Natural killer cell (primary cell): Measurements from ENCODE around the gene RTP5. TPM values are rescaled to one million over a fixed set of nuclear protein-coding genes. Genes with fewer than 3 reads are reported as not detected.
A peak's percentile ranks its signal among the peaks of the same experiment; 100 is the strongest.

Source experiments
- ATAC-seq, 3 donors: fragments of 150-1000 bp in 2 of 3; fragments of 200-7000 bp in 1 of 3; cut with Tn5 transposase; 1 replicate in 1 of 3; 2 replicates in 2 of 3; pipeline ENCODE4 v1.10.0; 2021; ENCODE audit warnings: mild to moderate bottlenecking in 2 of 3, moderate library complexity in 2 of 3
- DNase-seq, 2 donors: peaks; one replicate each; pipeline versions ENCODE4 v3.0.0 to v3.0.0-alpha.2; 2013 to 2021; ENCODE audit warnings: mixed read lengths in 1 of 2
- H3K27ac ChIP-seq: one replicate; pipeline ENCODE4 v1.5.1; 2013; ENCODE audit warnings: mild to moderate bottlenecking, low read length
- H3K27me3 ChIP-seq: one replicate; pipeline ENCODE4 v1.6.1; 2013; ENCODE audit warnings: low read length; ENCODE audit not compliant: control insufficient read depth, insufficient read depth
- H3K36me3 ChIP-seq: one replicate; pipeline ENCODE4 v1.6.1; 2013; ENCODE audit warnings: low read length; ENCODE audit not compliant: control insufficient read depth, insufficient read depth
- H3K4me1 ChIP-seq: one replicate; pipeline ENCODE4 v1.6.1; 2013; ENCODE audit warnings: low read length; ENCODE audit not compliant: control insufficient read depth, insufficient read depth
- H3K4me3 ChIP-seq: one replicate; pipeline ENCODE4 v1.5.1; 2013; ENCODE audit warnings: low read length
- H3K9me3 ChIP-seq: one replicate; pipeline ENCODE4 v1.6.1; 2013; ENCODE audit warnings: low read length; ENCODE audit not compliant: control insufficient read depth, insufficient read depth
- H3K27ac Mint-ChIP-seq, 2 donors: one replicate each; pipeline ENCODE4 v1.8.0; 2022; ENCODE audit warnings: mild to moderate bottlenecking in 2 of 2, mixed read lengths in 2 of 2, moderate library complexity in 1 of 2
- H3K27me3 Mint-ChIP-seq, 2 donors: one replicate each; pipeline ENCODE4 v1.8.0; 2022; ENCODE audit warnings: low read depth in 2 of 2, mixed read lengths in 2 of 2
- H3K36me3 Mint-ChIP-seq: one replicate; pipeline ENCODE4 v1.8.0; 2022; ENCODE audit warnings: mixed read lengths
- H3K4me1 Mint-ChIP-seq, 2 donors: one replicate each; pipeline ENCODE4 v1.8.0; 2022; ENCODE audit warnings: mixed read lengths in 2 of 2
- H3K4me3 Mint-ChIP-seq: one replicate; pipeline ENCODE4 v1.8.0; 2022; ENCODE audit warnings: mild to moderate bottlenecking, moderate library complexity, mixed read lengths
- H3K9me3 Mint-ChIP-seq, 2 donors: one replicate each; pipeline ENCODE4 v1.8.0; 2022; ENCODE audit warnings: mixed read lengths in 2 of 2
- CTCF ChIP-seq: fragments of 200-600 bp; IDR thresholded peaks from one replicate; pipeline ENCODE4 v1.8.0; 2022; ENCODE audit warnings: antibody characterized with exemption
- WGBS: methylation state at CpG from one replicate; pipeline ENCODE4 v1.1.7; 2013; ENCODE audit warnings: missing lambda C conversion rate; ENCODE audit not compliant: insufficient coverage; 5-methylcytosine and 5-hydroxymethylcytosine counted together
- intact Hi-C: fragments of 100-400 bp; cut with micrococcal nuclease; formaldehyde crosslinking; loops from one replicate; pipeline ENCODE4 v1.14.2; 2022
- total RNA-seq, 4 donors: library from RNA; stranded (reverse); fragments of 120-200 nt in 1 of 4; gene quantifications; one replicate each; pipeline versions ENCODE4 v1.2.3 to v1.2.4, GENCODE V29; 2013 to 2022

RTP5 gene
- total RNA-seq, 3 donors from 2014 or later (not counting 1 experiment from before 2014, with no cell fraction given) = 0.47 to 1.7 (median 0.68) TPM

GRCh38 chr2:241862775-241863535 lies 6.6 kb upstream of the RTP5 start:
- H3K27ac Mint-ChIP-seq = peak overlapping the region in 1 of 2 donors; percentile 51
- no peak overlapping the region for H3K27ac ChIP-seq
- H3K36me3 Mint-ChIP-seq = no peaks in the 10 kb centered on the region

GRCh38 chr2:241863536-241863954 lies 6.0 kb upstream of the RTP5 start:
- DNase-seq (peak in 1 of 2 donors; percentile 71), ATAC-seq (peak in 2 of 3 donors; percentile 37)
- Histone ChIP-seq H3K27me3 (peaks cover 19% of the 10 kb centered on the region), H3K4me1 (peaks cover 87% of the 10 kb centered on the region), H3K36me3 (no peaks in the 10 kb centered on the region), H3K9me3 (no peaks in the 10 kb centered on the region), H3K27ac (no peak overlapping the region), H3K4me3 (no peak overlapping the region)
- WGBS = 6% methylated on average over 29 of the region's 29 CpGs
- H3K36me3 Mint-ChIP-seq = no peaks in the 10 kb centered on the region
- H3K27me3 Mint-ChIP-seq = peaks cover 0 to 37% of the 10 kb centered on the region in 2 donors
- intact Hi-C loops = no loop called here
- peaks cover 34 to 71% of the 10 kb centered on the region in 2 donors for H3K4me1 Mint-ChIP-seq
- no peaks in the 10 kb centered on the region for H3K9me3 Mint-ChIP-seq
- peak overlapping the region in 1 of 2 donors; percentile 51 for H3K27ac Mint-ChIP-seq
- peak overlapping the region; percentile 76 for H3K4me3 Mint-ChIP-seq
- no peak for TF ChIP-seq CTCF

More at GRCh38 chr2:241862775-241863535, 6.6 kb upstream of the RTP5 start:
- peaks cover 84% of the 10 kb centered on the region for H3K4me1 ChIP-seq
- peaks cover 19% of the 10 kb centered on the region for H3K27me3 ChIP-seq
- H3K4me3 Mint-ChIP-seq = peak overlapping the region; percentile 76
- no peak for TF ChIP-seq CTCF
- ATAC-seq (no peak), DNase-seq (no peak)
- no peak overlapping the region for H3K4me3 ChIP-seq
- WGBS = 80% methylated on average over 22 of the region's 22 CpGs
- H3K9me3 Mint-ChIP-seq = no peaks in the 10 kb centered on the region
- peaks cover 29 to 65% of the 10 kb centered on the region in 2 donors for H3K4me1 Mint-ChIP-seq
- no peaks in the 10 kb centered on the region for H3K9me3 ChIP-seq
- intact Hi-C loops = no loop called here
- no peaks in the 10 kb centered on the region for H3K36me3 ChIP-seq
- peaks cover 0 to 37% of the 10 kb centered on the region in 2 donors for H3K27me3 Mint-ChIP-seq

- Histone ChIP-seq H3K27me3 (peaks cover 19% of the 10 kb centered on the region), H3K4me3 (no peak overlapping the region), H3K9me3 (no peaks in the 10 kb centered on the region), H3K4me1 (peaks cover 88% of the 10 kb centered on the region), H3K36me3 (no peaks in the 10 kb centered on the region), H3K27ac (no peak overlapping the region)
- Mint-ChIP-seq H3K4me3 (peak overlapping the region; percentile 62), H3K9me3 (no peaks in the 10 kb centered on the region), H3K4me1 (peaks cover 40 to 78% of the 10 kb centered on the region in 2 donors), H3K27ac (peak overlapping the region; percentile 9 to 45), H3K36me3 (no peaks in the 10 kb centered on the region), H3K27me3 (peaks cover 0 to 37% of the 10 kb centered on the region in 2 donors)
- DNase-seq (no peak), ATAC-seq (no peak)
- 89% methylated on average over 2 of the region's 2 CpGs for WGBS
- no peak for TF ChIP-seq CTCF
- intact Hi-C loops = loop anchor here (2.0 kb wide), 1 partner anchor 14 kb away; no protein-coding TSS in a partner anchor
Measured at GRCh38 chr2:241864168-241864849, 5.2 kb upstream of the RTP5 start.
